ENCODE results near the gene IL17RC. TPM values are rescaled to one million over a fixed set of nuclear protein-coding genes. Genes with fewer than 3 reads are reported as not detected.

IL17RC gene
- total RNA-seq, 6 experiments from 2014 or later: 19.5 to 53.4 (median 40.1) TPM

DNA sequence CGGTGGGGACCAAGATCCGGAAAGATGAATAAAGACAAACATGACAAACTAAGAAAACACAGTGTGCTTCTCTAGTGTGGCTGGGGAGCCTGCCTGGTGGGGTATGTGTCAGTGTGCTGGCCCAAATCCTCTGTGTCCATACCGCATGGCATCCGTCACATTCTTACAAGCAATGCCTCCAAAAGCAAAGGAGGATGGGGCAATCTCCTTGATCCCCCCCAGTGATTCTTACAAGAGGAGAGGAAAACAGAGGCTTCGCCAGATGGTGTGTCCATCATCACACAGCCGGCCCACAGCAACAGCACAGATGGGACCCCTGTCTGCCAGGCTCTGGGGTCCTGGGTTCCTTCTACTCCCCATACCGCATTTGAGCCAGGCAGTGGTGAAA is 558 bp upstream of the IL17RC start:
- intact Hi-C loops (cut with DNase I): no loop called here

DNA sequence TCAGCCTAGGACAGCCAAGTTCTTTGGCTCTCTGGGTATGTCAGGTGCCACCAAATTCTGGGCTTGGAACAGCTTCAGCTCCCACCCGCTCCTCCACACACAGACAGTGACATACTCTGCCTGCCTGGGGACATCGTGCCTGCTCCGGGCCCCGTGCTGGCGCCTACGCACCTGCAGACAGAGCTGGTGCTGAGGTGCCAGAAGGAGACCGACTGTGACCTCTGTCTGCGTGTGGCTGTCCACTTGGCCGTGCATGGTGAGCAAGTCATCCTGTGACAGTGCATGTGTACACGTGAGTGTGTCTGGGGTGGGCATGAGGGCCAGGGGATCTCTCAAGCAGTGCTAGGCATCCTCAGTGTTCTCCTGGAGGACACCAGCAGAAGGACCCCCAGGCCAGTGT is 922 bp downstream of the IL17RC start:
- TF ChIP-seq, protein P1, sequence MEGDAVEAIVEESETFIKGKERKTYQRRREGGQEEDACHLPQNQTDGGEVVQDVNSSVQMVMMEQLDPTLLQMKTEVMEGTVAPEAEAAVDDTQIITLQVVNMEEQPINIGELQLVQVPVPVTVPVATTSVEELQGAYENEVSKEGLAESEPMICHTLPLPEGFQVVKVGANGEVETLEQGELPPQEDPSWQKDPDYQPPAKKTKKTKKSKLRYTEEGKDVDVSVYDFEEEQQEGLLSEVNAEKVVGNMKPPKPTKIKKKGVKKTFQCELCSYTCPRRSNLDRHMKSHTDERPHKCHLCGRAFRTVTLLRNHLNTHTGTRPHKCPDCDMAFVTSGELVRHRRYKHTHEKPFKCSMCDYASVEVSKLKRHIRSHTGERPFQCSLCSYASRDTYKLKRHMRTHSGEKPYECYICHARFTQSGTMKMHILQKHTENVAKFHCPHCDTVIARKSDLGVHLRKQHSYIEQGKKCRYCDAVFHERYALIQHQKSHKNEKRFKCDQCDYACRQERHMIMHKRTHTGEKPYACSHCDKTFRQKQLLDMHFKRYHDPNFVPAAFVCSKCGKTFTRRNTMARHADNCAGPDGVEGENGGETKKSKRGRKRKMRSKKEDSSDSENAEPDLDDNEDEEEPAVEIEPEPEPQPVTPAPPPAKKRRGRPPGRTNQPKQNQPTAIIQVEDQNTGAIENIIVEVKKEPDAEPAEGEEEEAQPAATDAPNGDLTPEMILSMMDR (IDR thresholded peaks at IDR 0.05): no peak
- no peak for TF ChIP-seq POLR2A (IDR thresholded peaks at IDR 0.05)
- peak in 3 of 4 donors; percentile 4 to 11 (median 6) for ATAC-seq
- no CpG with 5 or more reads among the region's 10 CpGs for WGBS (ENCODE audit: insufficient coverage, low coverage, low lambda C conversion rate, missing lambda C conversion rate)
- peaks cover 0 to 44% (median 19%) of the 10 kb centered on the region in 4 donors for H3K4me1 ChIP-seq
- H3K27ac ChIP-seq: peak overlapping the region in 2 of 3 donors; percentile 75 to 87
- H3K27me3 ChIP-seq: no peaks in the 10 kb centered on the region
- peak overlapping the region in 2 of 3 donors; percentile 72 to 73 for H3K4me3 ChIP-seq
- intact Hi-C loops (cut with DNase I): no loop called here
- H3K9me3 ChIP-seq: no peaks in the 10 kb centered on the region
- H3K36me3 ChIP-seq: no peaks in the 10 kb centered on the region
- DNase-seq: peak in 2 of 3 donors; percentile 59 to 62

More for the DNA sequence above, 558 bp upstream of the IL17RC start:
- 14% methylated on average over 5 of the region's 7 CpGs for WGBS (ENCODE audit: insufficient coverage, low coverage, low lambda C conversion rate, missing lambda C conversion rate)
- Histone ChIP-seq H3K36me3 (no peaks in the 10 kb centered on the region), H3K9me3 (no peaks in the 10 kb centered on the region), H3K27me3 (no peaks in the 10 kb centered on the region), H3K27ac (peak overlapping the region; percentile 75 to 87 (median 82)), H3K4me3 (peak overlapping the region; percentile 68 to 73 (median 72)), H3K4me1 (peaks cover 0 to 59% (median 26%) of the 10 kb centered on the region in 4 donors)
- DNase-seq (no peak), ATAC-seq (no peak)
- TF ChIP-seq, protein P1 (IDR thresholded peaks at IDR 0.05): no peak
- no peak for TF ChIP-seq POLR2A (IDR thresholded peaks at IDR 0.05)

DNA sequence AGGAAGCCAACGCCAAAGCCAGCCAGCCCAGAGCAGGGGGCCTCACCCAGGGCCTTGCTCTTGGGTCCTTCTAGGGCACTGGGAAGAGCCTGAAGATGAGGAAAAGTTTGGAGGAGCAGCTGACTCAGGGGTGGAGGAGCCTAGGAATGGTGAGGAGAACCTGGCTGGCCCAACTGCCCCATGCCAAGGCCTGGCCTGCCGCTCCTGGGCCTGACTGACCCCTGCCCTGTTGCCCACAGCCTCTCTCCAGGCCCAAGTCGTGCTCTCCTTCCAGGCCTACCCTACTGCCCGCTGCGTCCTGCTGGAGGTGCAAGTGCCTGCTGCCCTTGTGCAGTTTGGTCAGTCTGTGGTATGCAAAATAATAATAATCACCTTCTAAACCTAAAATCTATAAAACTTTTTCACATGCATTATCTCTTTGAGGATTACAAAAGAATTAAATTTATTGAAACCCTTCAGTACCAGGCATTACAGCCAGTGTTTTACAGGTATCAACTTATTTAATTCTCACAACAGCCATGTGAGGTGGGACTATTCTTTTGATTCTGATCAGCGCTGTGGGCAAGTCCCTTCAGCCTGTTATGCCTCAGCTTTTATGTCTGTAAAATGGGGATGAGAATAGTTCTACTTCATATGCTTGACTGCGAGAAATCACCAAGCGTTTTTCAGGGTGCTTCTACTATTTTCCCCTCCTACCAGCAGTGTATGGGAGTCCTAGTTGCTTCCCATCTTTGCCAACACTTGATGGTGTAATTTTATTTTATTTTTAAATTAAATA is 1.6 kb downstream of the IL17RC start:
- Histone ChIP-seq H3K36me3 (no peaks in the 10 kb centered on the region), H3K27me3 (no peaks in the 10 kb centered on the region), H3K4me3 (peak overlapping the region in 2 of 3 donors; percentile 72 to 73), H3K9me3 (no peaks in the 10 kb centered on the region), H3K4me1 (peaks cover 0 to 38% (median 16%) of the 10 kb centered on the region in 4 donors), H3K27ac (no peak overlapping the region)
- intact Hi-C loops (cut with DNase I): no loop called here
- ATAC-seq (no peak), DNase-seq (no peak)
- TF ChIP-seq, protein P1 (IDR thresholded peaks at IDR 0.05): no peak
- TF ChIP-seq POLR2A (IDR thresholded peaks at IDR 0.05): no peak
- 80% methylated on average over 3 of the region's 8 CpGs for WGBS (ENCODE audit: insufficient coverage, low coverage, low lambda C conversion rate, missing lambda C conversion rate)

DNA sequence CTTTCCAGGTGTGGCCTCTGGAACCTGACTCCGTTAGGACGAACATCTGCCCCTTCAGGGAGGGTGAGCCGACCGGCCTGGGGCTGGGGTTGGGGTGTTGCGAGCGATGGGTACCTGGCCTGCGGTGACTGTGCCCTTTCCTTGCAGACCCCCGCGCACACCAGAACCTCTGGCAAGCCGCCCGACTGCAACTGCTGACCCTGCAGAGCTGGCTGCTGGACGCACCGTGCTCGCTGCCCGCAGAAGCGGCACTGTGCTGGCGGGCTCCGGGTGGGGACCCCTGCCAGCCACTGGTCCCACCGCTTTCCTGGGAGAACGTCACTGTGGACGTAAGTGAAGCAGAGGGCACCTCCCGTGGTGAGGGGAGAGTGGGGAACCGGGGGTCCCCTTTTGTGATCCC is 11.3 kb downstream of the IL17RC start:
- intact Hi-C loops (cut with DNase I): loop anchor here in 1 of 2 donors (10.0 kb wide), 1 partner anchor 73 kb away; no protein-coding TSS in a partner anchor
- DNase-seq (no peak), ATAC-seq (no peak)
- Histone ChIP-seq H3K9me3 (no peaks in the 10 kb centered on the region), H3K4me3 (no peak overlapping the region), H3K4me1 (peaks cover 0 to 9% (median 2%) of the 10 kb centered on the region in 4 donors), H3K27ac (no peak overlapping the region), H3K27me3 (no peaks in the 10 kb centered on the region), H3K36me3 (peaks cover 0 to 12% (median 0%) of the 10 kb centered on the region in 4 donors)
- TF ChIP-seq, protein P1 (IDR thresholded peaks at IDR 0.05): no peak
- no peak for TF ChIP-seq POLR2A (IDR thresholded peaks at IDR 0.05)
- WGBS (ENCODE audit: insufficient coverage, low coverage, low lambda C conversion rate, missing lambda C conversion rate): no CpG with 5 or more reads among the region's 23 CpGs

All from right lobe of liver (tissue), 6 donors.